ENCODE results near the gene S100A5.
"Not testable (repeated sequence)": the region's sequence is repeated elsewhere in the genome, so short reads cannot be mapped to it uniquely, and the experiment has no call there.

S100A5 gene

GRCh38 chr1:153567621-153568366 lies 27.1 kb upstream of the S100A5 start:
- DNase-seq (ENCODE audit: low read depth in 1 of 2, low spot score in 1 of 2): no peak

GRCh38 chr1:153566414-153567371 lies 26.0 kb upstream of the S100A5 start:
- peak; percentile 75 to 76 for DNase-seq (ENCODE audit: low read depth in 1 of 2, low spot score in 1 of 2)

DNA sequence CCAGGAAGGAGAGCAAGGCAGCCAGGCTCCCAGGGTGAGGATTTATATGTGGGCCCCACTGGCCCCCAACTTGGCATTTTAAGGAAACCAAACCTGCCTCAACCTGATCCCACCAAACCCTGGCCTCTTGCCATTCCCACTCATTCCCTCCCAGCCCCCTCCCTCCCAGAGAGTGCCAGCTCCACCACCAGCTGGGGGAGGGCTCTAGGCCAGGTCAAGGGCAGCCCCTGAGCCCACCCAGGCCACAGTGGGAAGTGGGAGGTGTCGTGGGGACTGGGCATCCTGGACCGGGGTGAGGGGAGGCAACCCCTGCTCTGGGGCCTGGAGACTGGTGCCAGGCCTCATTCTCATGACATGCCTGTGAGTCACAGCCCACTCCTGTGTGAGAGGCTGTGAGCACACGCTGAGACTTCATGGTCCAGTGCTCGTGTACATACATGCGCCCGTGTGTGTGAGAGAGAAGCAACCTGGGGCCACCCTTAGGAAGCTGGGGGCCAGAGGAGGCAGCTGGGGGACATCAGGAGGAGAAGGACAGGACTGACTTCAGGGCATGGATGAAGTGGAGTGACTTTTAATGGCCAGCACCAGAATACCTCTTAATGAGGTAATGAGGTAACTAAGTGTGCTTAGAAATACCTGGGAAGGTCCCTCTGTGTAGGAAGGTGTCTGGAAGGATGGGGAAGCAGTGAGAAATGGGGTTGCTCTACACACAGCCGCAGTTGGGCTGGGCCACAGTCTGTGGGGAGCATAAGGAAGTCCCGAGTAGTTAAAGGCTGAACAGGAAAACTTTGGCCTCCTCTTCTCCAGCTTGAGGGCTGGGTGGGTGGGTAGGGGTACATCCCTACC lies 25.0 kb upstream of the S100A5 start, which contains the start of gene S100A2:
Gene S100A2 (minus strand): TSS at position 316 of the 846 bp plus-strand sequence. CDS start 1,967 bp downstream, outside the sequence.
- DNase-seq (ENCODE audit: low read depth in 1 of 2, low spot score in 1 of 2): no peak

DNA sequence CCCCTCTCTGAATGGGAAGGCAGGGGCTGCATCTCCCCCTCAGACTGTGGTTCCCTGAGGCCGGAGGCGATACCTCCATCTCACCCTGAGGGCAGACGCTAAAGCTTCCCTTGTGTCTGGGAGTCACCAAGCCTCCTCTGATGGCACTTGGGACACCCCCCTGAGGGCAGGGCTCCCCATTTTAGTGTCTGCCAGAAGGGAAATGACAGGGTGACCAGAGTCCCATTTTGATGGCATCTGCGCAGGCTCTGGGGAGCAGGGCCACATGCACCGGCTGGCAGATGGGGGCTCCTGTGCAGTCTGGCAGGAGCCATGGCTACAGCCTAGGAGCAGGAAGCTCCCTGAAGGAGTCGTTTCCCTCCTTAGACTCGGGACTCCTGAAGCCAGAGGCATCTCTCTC lies 23.3 kb upstream of the S100A5 start:
- DNase-seq (ENCODE audit: low read depth in 1 of 2, low spot score in 1 of 2): no peak

DNA sequence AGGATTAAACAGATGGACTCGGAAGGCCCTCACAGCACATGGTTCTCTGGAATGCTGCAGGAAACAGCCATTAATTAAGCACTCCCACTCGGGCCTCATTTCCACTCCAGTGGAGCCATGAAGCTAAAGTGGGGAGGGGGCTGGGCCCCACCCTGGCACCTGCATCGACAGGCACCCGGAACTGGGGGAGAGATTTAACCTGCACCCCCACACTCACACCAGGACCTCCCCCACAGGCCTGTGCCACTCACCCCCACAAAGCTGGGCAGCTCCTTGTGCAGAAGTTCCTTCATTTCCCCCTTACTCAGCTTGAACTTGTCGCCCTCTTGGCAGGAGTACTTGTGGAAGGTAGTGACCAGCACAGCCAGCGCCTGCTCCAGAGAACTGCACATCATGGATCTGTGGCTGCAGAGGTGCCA lies 22.8 kb upstream of the S100A5 start:
- no peak for DNase-seq (ENCODE audit: low read depth in 1 of 2, low spot score in 1 of 2)

DNA sequence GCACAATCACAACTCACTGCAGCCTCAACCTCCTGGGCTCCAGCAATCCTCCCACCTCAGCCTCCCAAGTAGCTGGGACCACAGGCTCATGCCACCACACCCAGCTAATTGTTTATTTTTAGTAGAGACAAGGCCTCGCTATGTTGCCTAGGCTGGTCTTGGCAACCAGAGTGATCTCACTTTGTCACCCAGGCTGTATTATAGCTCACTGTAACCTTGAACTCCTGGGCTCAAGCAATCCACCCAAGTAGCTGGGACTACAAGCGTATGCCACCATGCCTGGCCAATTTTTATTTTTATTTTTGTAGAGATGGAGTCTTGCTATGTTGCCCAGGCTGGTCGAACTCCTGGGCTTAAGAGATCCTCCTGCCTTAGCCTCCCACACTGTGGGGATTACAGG lies 21.3 kb upstream of the S100A5 start:
- DNase-seq (ENCODE audit: low read depth in 1 of 2, low spot score in 1 of 2): not testable (repeated sequence)

GRCh38 chr1:153561466-153561985 lies 20.8 kb upstream of the S100A5 start:
- DNase-seq (ENCODE audit: low read depth in 1 of 2, low spot score in 1 of 2): no peak

DNA sequence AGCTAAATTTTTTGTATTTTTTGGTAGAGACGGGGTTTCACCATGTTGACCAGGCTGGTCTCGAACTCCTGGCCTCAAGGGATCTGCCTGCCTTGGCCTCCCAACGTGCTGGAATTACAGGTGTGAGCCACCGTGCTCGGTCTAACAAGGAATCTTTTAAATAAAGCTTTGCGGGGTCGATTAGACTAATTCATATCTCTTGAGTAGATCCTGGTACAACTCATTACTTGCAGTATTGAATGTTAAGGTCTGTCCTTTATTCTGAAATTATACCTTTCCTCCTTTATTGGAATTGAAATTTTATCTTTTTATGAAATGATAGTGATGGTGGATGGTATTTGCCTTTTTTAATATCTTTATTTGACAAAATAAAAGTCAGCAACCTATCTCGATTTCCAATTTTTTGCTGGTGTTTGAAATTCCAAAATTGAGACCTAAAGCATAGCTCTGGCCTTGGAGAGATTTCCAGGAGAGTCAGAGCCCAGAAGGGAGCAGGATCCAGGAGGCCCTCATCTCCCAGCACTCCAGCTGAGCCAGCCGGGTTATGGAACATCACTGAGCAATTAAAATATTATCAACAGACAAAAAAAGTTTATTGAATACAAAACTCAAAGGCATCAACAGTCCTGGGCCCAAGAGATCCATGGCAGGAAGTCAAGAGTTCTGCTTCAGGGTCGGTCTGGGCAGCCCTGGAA lies 20.2 kb upstream of the S100A5 start:
- DNase-seq (ENCODE audit: low read depth in 1 of 2, low spot score in 1 of 2): no peak

DNA sequence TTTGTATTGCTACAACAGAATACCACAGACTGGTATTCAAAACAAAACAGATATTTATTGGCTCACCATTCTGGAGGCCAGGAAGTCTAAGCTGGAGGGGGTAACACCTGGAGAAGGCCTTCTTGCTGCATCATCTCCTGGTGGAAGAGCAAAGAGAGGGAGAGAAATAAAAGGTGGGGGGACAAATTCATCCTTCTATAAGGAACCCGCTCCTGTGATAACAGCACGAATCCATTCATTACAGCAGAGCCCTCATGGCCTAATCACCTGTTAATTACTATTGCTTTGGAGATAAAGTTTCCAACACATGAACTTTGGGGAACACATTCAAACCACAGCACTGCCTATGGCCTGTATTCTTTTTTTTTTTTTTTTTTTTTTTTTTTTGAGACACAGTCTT lies 19.5 kb upstream of the S100A5 start:
- DNase-seq (ENCODE audit: low read depth in 1 of 2, low spot score in 1 of 2): no peak

DNA sequence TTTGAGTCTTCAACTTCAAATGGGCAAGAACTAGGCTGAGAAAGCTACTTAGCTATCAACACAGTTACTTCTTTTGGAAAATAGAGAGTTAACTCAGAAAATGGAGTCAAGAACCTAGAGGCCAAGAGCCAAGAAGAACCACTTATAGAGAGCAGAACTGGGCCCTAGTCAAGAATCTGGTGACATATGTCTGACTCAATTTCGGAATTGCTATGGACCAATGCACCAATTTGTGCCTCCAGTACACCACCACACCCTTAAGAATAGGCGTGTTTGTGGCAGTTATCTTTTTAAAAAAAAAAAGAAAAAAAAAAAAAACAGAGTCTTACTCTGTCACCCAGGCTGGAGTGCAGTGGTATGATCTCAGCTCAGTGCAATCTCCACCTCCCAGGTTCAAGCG lies 17.1 kb upstream of the S100A5 start:
- DNase-seq (ENCODE audit: low read depth in 1 of 2, low spot score in 1 of 2): no peak

DNA sequence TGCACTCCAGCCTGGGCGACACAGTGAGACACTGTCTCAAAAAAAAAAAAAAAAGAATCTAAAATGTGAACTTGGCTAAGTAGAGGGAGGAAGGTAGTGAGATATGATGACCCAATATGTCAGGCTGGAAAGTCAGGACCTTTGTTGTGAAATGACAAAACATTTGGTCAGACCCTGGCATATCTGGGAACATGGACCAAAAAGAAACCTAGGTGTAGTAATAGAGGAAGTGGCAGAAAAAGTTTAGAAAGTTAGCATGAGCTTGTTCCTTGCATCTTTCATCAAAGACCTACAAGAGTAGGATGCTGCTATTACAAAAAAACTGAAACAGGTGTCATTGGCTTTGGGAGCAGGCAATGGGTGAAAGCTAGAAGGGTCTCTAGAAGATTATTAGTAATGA lies 15.6 kb upstream of the S100A5 start:
- DNase-seq (ENCODE audit: low read depth in 1 of 2, low spot score in 1 of 2): no peak

GRCh38 chr1:153553830-153554541 lies 13.3 kb upstream of the S100A5 start:
- no peak for DNase-seq (ENCODE audit: low read depth in 1 of 2, low spot score in 1 of 2)

DNA sequence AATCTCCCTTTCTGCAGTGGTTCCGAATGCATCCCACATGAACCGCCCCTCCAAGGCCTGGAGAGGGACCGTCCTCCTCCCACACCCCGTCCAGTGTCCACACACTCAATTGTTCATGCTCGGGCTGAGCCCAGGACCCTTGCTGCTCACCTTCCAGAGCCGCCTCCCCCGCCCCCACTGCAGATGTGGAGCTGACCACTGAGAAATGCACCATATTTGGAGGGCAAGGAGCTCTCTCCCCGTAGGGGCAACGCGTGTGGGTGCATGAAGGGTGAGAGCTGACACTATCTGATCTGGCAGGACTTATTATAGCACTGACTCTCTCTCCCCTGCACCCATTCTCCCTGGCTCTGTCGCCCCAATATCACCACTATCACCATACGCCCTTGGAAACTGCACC lies 12.4 kb upstream of the S100A5 start:
- DNase-seq (ENCODE audit: low read depth in 1 of 2, low spot score in 1 of 2): no peak

DNA sequence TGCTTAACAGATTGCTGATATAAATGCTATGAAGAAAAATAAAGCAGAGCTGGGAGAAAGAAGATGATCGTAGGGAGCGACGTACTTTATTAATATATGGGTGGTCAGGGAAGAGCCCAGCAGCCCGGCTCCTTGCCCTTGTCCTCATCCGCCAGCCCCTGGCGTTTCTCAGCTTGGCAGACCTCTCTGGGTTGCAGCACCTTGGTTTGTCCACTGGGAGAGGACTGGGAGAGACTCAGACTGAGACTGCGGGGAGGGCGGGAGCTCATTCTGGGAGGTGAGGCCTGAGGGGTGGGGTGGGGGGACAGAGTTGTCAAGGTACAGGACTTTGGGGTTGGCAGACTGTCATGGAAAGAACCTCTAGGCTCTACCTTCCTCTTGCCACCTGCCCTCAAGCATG lies 11.6 kb upstream of the S100A5 start:
- DNase-seq (ENCODE audit: low read depth in 1 of 2, low spot score in 1 of 2): no peak

DNA sequence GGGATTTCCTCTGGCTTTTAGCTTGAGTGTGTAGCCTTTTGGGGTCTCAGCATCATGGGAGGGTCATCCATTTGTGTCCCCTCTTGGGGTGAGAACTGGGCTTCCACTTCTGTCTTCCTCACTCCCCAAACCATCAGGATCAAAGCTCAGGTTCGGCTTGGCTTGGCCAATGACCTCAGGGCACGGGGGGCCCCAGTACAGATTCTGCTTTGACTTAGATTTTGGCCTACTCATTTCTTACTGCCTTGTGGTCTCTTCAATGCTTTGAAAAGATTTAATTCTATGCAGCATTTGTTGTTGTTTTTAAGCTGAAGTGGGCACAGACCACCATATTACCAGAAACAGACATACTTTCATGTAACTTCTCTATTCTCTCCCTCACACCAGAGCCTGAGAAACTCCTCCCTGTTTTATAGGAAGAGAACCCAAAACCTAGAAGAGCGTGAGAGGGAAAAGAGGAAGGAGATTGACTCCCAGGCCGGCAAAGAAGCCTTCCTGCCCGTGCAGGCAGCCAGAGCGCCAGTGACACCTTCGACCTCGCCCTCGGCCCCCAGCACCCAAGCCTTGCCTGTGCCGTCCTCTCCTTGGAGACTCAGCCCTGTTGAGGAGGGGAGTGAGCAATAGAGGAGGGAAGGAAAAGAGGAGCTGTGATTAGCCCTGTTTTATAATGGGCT lies 10.2 kb upstream of the S100A5 start:
- no peak for DNase-seq (ENCODE audit: low read depth in 1 of 2, low spot score in 1 of 2)

DNA sequence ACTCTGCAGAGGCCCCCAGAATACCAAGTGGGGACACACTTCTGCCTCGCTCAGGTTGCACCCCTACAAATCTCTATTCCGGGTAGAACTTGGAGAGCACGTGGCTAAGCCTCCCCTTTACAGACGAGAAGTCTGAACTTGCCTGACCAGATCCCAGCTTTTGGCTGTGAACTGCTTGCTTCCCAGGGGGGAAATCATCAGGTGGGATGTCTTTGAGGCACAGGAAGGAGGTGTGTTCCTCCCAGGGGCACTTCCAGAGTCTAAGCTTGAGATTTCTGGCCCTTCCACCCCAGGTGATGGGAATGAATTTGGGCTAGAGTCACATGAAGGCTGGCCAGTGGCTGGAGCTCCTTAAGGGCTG lies 9.6 kb upstream of the S100A5 start:
- no peak for DNase-seq (ENCODE audit: low read depth in 1 of 2, low spot score in 1 of 2)

GRCh38 chr1:153549741-153550397 lies 9.1 kb upstream of the S100A5 start:
- no peak for DNase-seq (ENCODE audit: low read depth in 1 of 2, low spot score in 1 of 2)
